Activated T-cell treated with anti-CD3 and anti-CD28 coated beads, Interleukin-2, amount 50 U/mL, for 4 hours (primary cell): Measurements from ENCODE around the gene PRKD1. TPM values are rescaled to one million over a fixed set of nuclear protein-coding genes. Genes with fewer than 3 reads are reported as not detected.
"Not testable (repeated sequence)": the region's sequence is repeated elsewhere in the genome, so short reads cannot be mapped to it uniquely, and the experiment has no call there.

Source experiments
- ATAC-seq, 2 donors: fragments of 200-7000 bp; cut with Tn5 transposase; one replicate each; pipeline ENCODE4 v1.10.0; 2021
- DNase-seq: peaks from one replicate; pipeline ENCODE4 v3.0.0-alpha.2; 2020
- H3K27me3 Mint-ChIP-seq: one replicate; pipeline ENCODE4 v1.8.0; 2021; ENCODE audit warnings: low read depth, mixed read lengths
- H3K36me3 Mint-ChIP-seq: one replicate; pipeline ENCODE4 v1.8.0; 2022; ENCODE audit warnings: mixed read lengths; ENCODE audit not compliant: insufficient read depth
- H3K4me1 Mint-ChIP-seq: one replicate; pipeline ENCODE4 v1.8.0; 2021; ENCODE audit warnings: low read depth, mixed read lengths
- H3K4me3 Mint-ChIP-seq: one replicate; pipeline ENCODE4 v1.8.0; 2021; ENCODE audit warnings: mild to moderate bottlenecking, moderate library complexity, mixed read lengths
- H3K9me3 Mint-ChIP-seq: one replicate; pipeline ENCODE4 v1.8.0; 2021; ENCODE audit warnings: mixed read lengths
- total RNA-seq, 3 donors: library from RNA; stranded (reverse); gene quantifications; one replicate each; pipeline ENCODE4 v1.2.1, GENCODE V29; 2021

Gene PRKD1
- total RNA-seq, 3 donors from 2014 or later: 0.11 TPM; not detected in 2

DNA sequence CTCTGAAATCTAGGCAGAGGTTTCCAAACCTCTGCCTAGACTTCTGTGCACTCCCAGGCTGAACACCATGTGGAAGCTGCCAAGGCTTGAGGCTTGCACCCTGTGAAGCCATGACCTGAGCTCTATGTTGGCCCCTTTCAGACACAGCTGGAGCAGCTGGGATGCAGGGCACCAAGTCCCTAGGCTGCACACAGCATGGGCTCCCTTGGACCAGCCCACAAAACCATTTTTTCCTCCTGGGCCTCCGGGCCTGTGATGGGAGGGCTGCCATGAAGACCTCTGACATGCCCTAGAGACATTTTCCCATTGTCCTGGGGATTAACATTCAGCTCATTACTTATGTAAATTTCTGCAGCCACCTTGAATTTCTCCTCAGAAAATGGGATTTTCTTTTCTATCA lies 88.0 kb downstream of the PRKD1 start:
- not testable (repeated sequence) for ATAC-seq, H3K4me3 Mint-ChIP-seq, DNase-seq, H3K27me3 Mint-ChIP-seq, H3K36me3 Mint-ChIP-seq, H3K4me1 Mint-ChIP-seq
- H3K9me3 Mint-ChIP-seq: peaks cover 31% of the 10 kb centered on the region

DNA sequence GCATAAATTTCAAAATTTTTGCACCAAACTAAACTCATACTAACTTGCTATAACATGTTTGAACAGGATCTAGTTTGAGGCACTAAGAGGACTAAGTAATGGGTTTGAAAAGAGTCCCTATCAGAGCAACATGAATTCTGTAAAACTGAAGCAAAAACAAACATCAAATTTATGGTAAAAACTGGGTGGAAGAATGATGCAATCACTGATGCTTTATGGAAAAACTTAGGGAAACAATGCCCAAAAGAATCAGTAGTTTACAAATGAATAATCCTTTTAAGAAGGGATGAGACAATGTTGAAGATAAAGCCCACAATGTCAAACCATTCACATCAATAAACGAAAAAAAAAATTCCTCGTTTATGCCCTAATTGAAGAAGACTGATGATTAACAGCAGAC lies 88.9 kb downstream of the PRKD1 start:
- ATAC-seq: no peak
- no peaks in the 10 kb centered on the region for H3K4me1 Mint-ChIP-seq
- no peaks in the 10 kb centered on the region for H3K36me3 Mint-ChIP-seq
- peaks cover 31% of the 10 kb centered on the region for H3K9me3 Mint-ChIP-seq
- H3K4me3 Mint-ChIP-seq: no peak overlapping the region
- DNase-seq: no peak
- no peaks in the 10 kb centered on the region for H3K27me3 Mint-ChIP-seq

DNA sequence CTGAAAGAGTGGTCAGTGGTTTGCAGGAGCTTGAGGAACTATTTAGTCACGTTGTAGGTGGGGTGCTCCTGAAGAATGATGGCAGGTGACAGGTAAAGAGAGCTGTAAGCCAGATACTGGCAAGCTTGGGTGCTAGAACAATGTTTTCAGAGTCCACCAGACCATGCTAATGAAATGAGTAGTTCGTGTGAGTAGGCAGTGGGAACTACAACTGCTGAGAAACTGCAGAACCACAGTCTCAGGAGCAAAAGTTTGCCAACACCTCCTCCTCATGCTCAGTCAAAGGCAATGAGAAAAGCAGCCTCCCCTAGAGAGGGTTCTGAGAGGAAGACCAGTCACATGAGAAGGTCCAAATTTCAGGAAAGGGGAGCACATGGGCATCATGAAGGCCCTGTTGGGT lies 91.3 kb downstream of the PRKD1 start:
- no peak for ATAC-seq
- no peaks in the 10 kb centered on the region for H3K4me1 Mint-ChIP-seq

DNA sequence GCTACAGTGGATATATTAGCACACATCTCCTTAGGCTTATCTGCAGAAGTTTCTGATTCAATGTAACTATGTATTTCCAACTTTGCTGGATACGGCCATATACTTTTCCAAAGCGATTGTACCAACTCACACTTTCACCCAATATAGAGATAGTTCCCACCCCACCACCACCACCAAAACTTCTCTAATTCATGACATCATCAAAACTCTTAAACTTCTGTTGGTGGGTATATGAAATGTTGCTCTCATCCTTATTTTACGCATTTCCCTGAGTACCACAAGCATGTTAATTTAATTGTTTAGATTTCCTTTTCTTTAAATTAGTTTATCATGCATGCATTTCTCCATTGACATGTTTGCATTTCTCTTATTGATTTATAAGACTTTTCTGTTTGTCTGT lies 95.6 kb downstream of the PRKD1 start:
- ATAC-seq (no peak), DNase-seq (no peak)
- Mint-ChIP-seq H3K4me1 (no peaks in the 10 kb centered on the region), H3K27me3 (no peaks in the 10 kb centered on the region), H3K36me3 (no peaks in the 10 kb centered on the region), H3K4me3 (no peak overlapping the region), H3K9me3 (peaks cover 9% of the 10 kb centered on the region)

More for the DNA sequence above, 91.3 kb downstream of the PRKD1 start:
- H3K27me3 Mint-ChIP-seq: no peaks in the 10 kb centered on the region
- H3K36me3 Mint-ChIP-seq: no peaks in the 10 kb centered on the region
- H3K9me3 Mint-ChIP-seq: peaks cover 24% of the 10 kb centered on the region
- DNase-seq: no peak
- H3K4me3 Mint-ChIP-seq: no peak overlapping the region

DNA sequence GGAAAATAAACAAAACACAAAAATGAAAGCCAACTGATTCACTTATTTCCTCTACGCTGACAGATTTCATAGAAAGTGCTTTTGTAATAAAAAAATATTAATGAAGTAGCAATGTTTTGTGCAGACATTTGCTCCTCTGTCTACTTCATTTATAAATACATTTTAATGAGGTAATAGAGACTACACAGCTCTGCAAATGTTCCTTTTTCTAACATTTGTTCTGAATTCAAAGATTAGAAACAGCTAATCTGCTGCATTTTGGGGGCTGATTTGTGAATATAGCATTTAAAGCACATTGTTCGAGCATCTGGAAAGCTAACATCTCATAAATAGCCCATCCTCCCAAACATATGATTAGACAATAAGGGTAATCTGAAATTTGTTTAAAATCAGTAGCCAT lies 97.8 kb downstream of the PRKD1 start:
- DNase-seq: no peak
- Mint-ChIP-seq H3K27me3 (no peaks in the 10 kb centered on the region), H3K4me3 (no peak overlapping the region), H3K4me1 (no peaks in the 10 kb centered on the region), H3K9me3 (no peaks in the 10 kb centered on the region), H3K36me3 (no peaks in the 10 kb centered on the region)
- no peak for ATAC-seq

DNA sequence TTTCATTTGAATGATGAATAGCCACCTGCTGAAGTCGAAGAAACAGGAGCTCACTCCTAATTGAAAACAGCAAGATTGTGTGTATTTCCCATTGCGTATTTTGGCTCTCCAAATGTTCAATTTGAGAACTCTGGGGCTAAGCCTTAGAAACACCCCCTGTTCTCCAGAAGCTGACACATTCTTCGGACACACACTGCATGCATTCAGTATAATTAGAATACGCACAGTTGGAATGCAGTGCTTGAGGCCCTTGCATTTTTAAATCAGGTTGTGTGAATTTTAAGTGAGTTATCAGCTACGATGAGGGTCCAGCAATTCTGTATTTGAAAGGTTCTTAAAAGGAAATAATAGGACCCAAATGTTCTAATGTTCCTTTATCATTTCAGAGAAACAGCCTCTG lies 103.8 kb downstream of the PRKD1 start:
- H3K4me1 Mint-ChIP-seq: no peaks in the 10 kb centered on the region
- peaks cover 2% of the 10 kb centered on the region for H3K9me3 Mint-ChIP-seq
- no peak overlapping the region for H3K4me3 Mint-ChIP-seq
- DNase-seq (no peak), ATAC-seq (no peak)
- H3K27me3 Mint-ChIP-seq: no peaks in the 10 kb centered on the region
- H3K36me3 Mint-ChIP-seq: no peaks in the 10 kb centered on the region

DNA sequence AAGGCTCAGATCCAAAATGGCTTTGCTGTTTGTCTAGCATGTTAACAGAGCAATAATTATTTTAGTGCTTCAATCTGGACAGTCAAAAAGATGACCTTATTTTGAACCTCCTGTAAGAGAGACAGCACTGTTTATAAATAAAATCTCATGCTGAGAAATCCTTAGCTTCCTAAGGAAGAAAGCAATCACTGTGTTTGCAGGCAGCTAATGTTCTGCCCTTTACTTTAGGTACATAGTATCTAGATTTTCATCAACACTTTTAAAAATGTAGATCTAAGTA lies 105.3 kb downstream of the PRKD1 start:
- Mint-ChIP-seq H3K4me1 (no peaks in the 10 kb centered on the region), H3K27me3 (no peaks in the 10 kb centered on the region), H3K9me3 (peaks cover 2% of the 10 kb centered on the region), H3K36me3 (no peaks in the 10 kb centered on the region), H3K4me3 (no peak overlapping the region)
- no peak for DNase-seq
- no peak for ATAC-seq

DNA sequence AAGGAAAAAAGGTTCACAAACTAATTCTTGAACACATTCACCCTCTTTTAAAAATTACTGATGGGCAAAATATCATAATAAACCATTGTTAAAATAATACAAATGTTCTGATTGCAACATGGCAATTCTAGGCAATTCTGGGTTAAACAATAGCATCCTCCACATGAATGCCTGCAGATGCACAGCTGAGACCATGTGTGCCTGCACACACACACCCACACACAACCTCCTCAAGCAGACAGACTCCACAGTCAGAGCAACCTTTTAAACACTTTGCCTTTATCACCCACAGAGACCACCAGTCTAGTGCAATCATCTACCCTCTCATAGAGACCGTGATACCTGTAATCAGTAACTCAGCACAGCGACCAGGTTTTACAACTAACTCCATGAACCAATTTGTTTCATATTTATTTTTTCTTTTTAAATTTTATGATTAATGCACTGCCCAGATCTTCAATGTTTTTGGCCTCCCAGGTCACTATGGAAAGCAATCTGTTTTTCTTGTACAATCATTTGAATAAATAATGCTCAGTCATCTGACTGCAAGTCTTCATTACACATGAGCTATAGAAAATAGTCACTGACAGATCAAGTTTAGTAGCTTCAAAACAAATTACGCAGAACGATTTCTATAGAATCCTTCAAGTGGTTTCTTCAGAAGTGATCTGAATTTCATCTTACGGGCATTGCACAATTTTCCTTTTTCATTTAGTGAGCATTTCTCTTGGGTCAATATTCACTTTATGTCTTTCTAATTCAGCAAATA lies 105.8 kb downstream of the PRKD1 start:
- Mint-ChIP-seq H3K9me3 (peaks cover 2% of the 10 kb centered on the region), H3K4me1 (no peaks in the 10 kb centered on the region), H3K36me3 (no peaks in the 10 kb centered on the region), H3K27me3 (no peaks in the 10 kb centered on the region), H3K4me3 (no peak overlapping the region)
- ATAC-seq: no peak
- DNase-seq: no peak

DNA sequence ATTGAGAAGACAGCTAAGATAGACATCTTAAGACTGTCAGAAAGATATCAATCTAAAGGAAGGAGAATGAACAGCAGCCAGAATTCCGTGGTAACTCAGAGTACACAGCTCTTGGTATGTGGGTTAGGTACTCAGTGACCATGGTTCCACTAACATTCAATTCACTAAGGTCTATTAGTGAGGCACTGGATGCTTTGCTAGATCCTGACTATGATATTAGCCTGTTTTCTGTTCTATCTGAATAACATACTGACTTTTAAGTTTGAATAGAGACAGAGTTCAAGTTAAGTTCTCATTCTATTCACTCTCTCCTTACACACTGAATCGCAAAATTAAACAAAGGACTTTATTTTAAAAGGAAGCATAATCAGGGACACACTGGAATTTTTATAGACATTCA lies 106.4 kb downstream of the PRKD1 start:
- Mint-ChIP-seq H3K4me1 (no peaks in the 10 kb centered on the region), H3K9me3 (peaks cover 2% of the 10 kb centered on the region), H3K4me3 (no peak overlapping the region), H3K27me3 (no peaks in the 10 kb centered on the region), H3K36me3 (no peaks in the 10 kb centered on the region)
- no peak for ATAC-seq
- no peak for DNase-seq

DNA sequence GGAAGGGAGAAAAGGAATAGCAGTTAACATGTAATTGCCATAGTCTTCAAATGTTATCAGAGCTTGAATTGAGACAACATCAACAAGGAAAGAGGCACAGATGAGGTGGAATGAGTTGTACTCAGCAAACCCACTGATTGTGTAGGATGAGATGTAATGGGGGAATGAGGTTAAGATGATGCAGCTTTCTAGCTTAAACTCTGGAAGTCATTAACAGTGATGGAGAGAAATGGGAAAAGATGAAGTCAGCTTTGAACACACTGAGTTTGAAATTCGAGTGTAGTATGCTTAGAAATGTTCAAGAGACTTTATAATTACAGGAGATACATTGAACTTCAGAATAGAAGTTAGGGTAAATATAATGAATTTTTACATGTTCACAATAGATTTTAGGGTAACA lies 106.9 kb downstream of the PRKD1 start:
- Mint-ChIP-seq H3K4me3 (no peak overlapping the region), H3K36me3 (no peaks in the 10 kb centered on the region), H3K27me3 (no peaks in the 10 kb centered on the region), H3K4me1 (no peaks in the 10 kb centered on the region), H3K9me3 (peaks cover 2% of the 10 kb centered on the region)
- ATAC-seq: no peak
- no peak for DNase-seq

DNA sequence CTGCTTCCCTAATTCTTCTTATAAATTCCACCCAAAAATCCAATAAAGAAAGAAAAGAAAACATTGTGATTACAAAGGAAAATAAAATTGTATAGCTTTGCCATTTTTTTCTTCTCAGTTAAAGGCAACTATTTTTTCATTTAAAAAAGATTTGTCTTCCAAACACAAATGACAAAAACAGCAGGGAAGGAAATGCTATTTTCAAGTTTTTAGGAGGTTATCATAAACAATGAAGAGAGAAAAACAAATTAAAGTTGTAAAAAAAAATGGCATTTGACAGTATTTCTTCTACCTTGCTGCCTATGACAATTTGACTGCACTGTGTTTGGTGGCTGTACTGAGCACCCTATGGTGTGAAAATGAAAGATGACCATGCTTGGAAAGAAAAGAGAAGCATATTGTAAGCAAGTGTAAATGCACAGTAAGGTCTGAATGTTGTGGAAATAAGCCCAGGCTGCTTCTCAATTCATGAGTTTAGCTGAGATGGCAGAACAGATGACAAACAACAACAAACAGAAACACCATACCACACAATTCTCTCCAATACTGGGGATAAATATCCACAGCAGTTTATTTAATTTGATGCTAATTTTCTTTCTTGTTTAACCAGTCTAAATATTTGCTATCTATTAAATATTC lies 109.8 kb downstream of the PRKD1 start:
- ATAC-seq (no peak), DNase-seq (no peak)
- H3K36me3 Mint-ChIP-seq: no peaks in the 10 kb centered on the region
- no peak overlapping the region for H3K4me3 Mint-ChIP-seq
- no peaks in the 10 kb centered on the region for H3K27me3 Mint-ChIP-seq
- no peaks in the 10 kb centered on the region for H3K4me1 Mint-ChIP-seq
- no peaks in the 10 kb centered on the region for H3K9me3 Mint-ChIP-seq

DNA sequence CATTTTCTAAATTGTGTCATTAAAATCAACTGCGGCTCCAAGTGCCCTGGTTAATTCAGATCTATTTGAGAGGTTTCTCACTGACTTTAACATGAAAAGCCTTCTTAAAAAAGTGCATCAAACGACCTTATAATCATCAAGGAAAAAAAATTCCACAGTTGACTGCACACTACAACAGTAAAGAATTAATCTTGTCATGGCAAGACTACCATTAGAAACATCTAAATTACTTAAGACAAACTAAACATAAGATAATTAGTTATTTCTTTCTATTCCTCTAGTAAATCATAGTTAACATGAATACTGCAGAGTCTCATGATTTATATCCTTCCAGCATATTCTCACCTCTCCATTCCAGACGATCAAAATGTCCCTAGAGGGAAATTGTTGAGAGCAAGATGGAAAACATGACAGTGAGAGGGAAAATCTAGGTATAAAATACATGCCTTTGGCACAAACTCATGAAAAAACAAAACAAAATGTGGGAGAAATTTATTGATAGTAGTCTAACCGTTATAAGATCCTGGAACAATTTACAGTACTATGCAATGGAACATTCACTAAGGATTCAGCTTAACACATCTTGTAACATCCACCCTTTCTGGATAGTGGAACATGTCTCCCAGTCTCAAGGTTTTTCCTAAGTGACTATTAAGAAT lies 112.5 kb downstream of the PRKD1 start:
- Mint-ChIP-seq H3K9me3 (no peaks in the 10 kb centered on the region), H3K4me3 (no peak overlapping the region), H3K4me1 (no peaks in the 10 kb centered on the region), H3K27me3 (no peaks in the 10 kb centered on the region), H3K36me3 (no peaks in the 10 kb centered on the region)
- DNase-seq (no peak), ATAC-seq (no peak)

DNA sequence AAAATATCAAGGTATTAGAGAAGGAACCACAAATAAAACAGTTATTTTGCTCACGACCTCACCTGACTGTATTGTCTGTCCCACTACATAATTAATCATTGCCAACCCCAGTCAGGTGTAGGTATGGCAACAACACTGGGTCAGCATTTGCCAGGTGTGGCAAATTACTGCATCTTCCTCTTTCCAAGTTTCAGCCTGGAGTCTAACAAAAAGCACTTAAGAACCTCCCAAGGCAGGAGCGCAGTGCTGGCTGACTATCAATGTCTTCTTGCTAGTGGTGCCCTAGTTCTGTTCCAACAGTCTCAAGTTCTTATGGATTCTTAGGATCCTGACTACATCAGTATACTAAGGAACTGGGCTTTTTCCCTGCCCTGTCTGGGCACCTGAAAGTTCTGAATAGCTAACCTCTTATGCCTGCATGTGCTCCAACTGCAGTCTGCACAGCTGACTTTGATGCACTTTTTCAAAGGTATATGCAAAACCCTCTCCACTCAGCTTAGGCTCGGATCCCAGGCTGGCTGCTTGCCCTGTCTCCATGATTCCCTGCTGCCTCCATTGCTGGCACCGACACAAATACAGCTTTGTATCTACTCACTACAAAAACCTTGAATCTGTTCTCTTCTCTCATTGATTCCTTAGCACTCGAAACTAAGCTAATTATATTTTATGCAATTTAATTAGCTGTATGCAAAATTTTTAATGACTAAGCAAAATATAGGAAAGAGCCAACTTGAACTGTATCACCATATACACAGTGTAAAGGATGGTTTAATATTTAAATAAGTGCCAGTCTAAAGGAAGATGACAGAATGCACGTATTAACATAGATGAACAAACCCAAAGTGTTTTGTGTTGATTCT lies 113.3 kb downstream of the PRKD1 start:
- Mint-ChIP-seq H3K9me3 (peaks cover 5% of the 10 kb centered on the region), H3K36me3 (no peaks in the 10 kb centered on the region), H3K27me3 (no peaks in the 10 kb centered on the region), H3K4me3 (no peak overlapping the region), H3K4me1 (no peaks in the 10 kb centered on the region)
- no peak for DNase-seq
- no peak for ATAC-seq

DNA sequence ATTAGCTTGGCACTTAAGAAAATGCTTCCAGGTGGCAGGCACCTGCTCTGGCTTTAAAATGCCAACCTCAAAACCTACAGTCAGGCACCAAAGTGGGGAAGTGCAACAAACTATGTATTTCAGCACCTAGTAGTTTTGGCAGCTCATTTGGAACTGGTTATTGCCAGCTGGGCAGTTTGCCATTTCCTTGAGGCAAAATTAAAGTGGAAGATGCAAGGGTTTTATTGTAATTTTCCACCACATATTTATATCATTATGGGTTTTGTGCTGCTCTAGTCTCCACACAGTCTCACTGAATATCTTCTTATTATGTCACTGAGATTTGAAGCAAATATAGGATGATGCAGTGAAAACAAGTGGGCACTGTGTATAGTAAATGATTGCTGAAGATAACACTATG lies 117.0 kb downstream of the PRKD1 start:
- H3K4me3 Mint-ChIP-seq: no peak overlapping the region
- H3K36me3 Mint-ChIP-seq: no peaks in the 10 kb centered on the region
- no peaks in the 10 kb centered on the region for H3K27me3 Mint-ChIP-seq
- no peak for DNase-seq
- peaks cover 9% of the 10 kb centered on the region for H3K9me3 Mint-ChIP-seq
- ATAC-seq: no peak
- H3K4me1 Mint-ChIP-seq: no peaks in the 10 kb centered on the region
